Superior temporal gyrus (tissue), 1 donor: Measurements from ENCODE around the gene ERO1A.
A peak's percentile ranks its signal among the peaks of the same experiment; 100 is the strongest.

ENCODE experiments used
- DNase-seq: peaks from one replicate; pipeline ENCODE4 v3.0.0-alpha.2; 2016; ENCODE audit errors: extremely low spot score

The ERO1A gene

GRCh38 chr14:52694761-52695480 lies 437 bp downstream of the ERO1A start:
- peak; percentile 42 for DNase-seq

- DNase-seq = no peak
These were observed 1.8 kb downstream of the ERO1A start for GRCh38 chr14:52693532-52693931.

- no peak for DNase-seq
These were observed 2.3 kb downstream of the ERO1A start for GRCh38 chr14:52693036-52693435.

- DNase-seq = no peak
These were observed 3.0 kb downstream of the ERO1A start for GRCh38 chr14:52692248-52692962.

- no peak for DNase-seq
These were observed 4.2 kb downstream of the ERO1A start for GRCh38 chr14:52690983-52691760.

- DNase-seq = no peak
These were observed 9.2 kb downstream of the ERO1A start for GRCh38 chr14:52686176-52686575.

GRCh38 chr14:52683985-52684520 lies 11.3 kb downstream of the ERO1A start:
- DNase-seq = no peak

- no peak for DNase-seq
These were observed 16.8 kb downstream of the ERO1A start for GRCh38 chr14:52678591-52678990.

- no peak for DNase-seq
These were observed 31.5 kb downstream of the ERO1A start for GRCh38 chr14:52663850-52664249.

GRCh38 chr14:52661314-52661713 lies 34.0 kb downstream of the ERO1A start:
- DNase-seq = no peak

GRCh38 chr14:52660832-52661231 lies 34.5 kb downstream of the ERO1A start:
- no peak for DNase-seq

- DNase-seq = no peak
These were observed 35.0 kb downstream of the ERO1A start for GRCh38 chr14:52660325-52660724.

GRCh38 chr14:52656905-52657304 lies 38.5 kb downstream of the ERO1A start:
- DNase-seq = no peak

- no peak for DNase-seq
These were observed 44.6 kb downstream of the ERO1A start for GRCh38 chr14:52650774-52651173.

GRCh38 chr14:52649511-52649910 lies 45.8 kb downstream of the ERO1A start:
- DNase-seq = peak; percentile 71

GRCh38 chr14:52641745-52642144 lies 53.6 kb downstream of the ERO1A start:
- no peak for DNase-seq

GRCh38 chr14:52640137-52640536 lies 55.2 kb downstream of the ERO1A start:
- no peak for DNase-seq

- no peak for DNase-seq
These were observed 75.7 kb downstream of the ERO1A start for GRCh38 chr14:52619687-52620086.

- DNase-seq = no peak
These were observed 76.8 kb downstream of the ERO1A start for GRCh38 chr14:52618602-52619001.

GRCh38 chr14:52610187-52610586 lies 85.2 kb downstream of the ERO1A start:
- DNase-seq = no peak

GRCh38 chr14:52609445-52610044 lies 85.8 kb downstream of the ERO1A start:
- DNase-seq = no peak

GRCh38 chr14:52607061-52607460 lies 88.3 kb downstream of the ERO1A start:
- no peak for DNase-seq
